Parathyroid adenoma (tissue), 2 donors: Measurements from ENCODE around the gene CD44.

Experiments used
- H2AFZ ChIP-seq: fragments of 300-600 bp; sonication (generic); one replicate; pipeline ENCODE4 v1.7.0; 2017; ENCODE audit warnings: antibody characterized with exemption, mild to moderate bottlenecking
- H3K27ac ChIP-seq: fragments of 300-600 bp; sonication (generic); one replicate; pipeline ENCODE4 v1.7.0; 2017
- H3K27me3 ChIP-seq: fragments of 300-600 bp; sonication (generic); one replicate; pipeline ENCODE4 v1.7.0; 2017; ENCODE audit warnings: low read length; ENCODE audit not compliant: control insufficient read depth, insufficient read depth
- H3K36me3 ChIP-seq: fragments of 300-600 bp; sonication (generic); one replicate; pipeline ENCODE4 v1.7.0; 2017; ENCODE audit warnings: low read length; ENCODE audit not compliant: control insufficient read depth, insufficient read depth
- H3K4me1 ChIP-seq: fragments of 300-600 bp; sonication (generic); one replicate; pipeline ENCODE4 v1.7.0; 2017; ENCODE audit warnings: control low read depth
- H3K4me2 ChIP-seq: fragments of 300-600 bp; sonication (generic); one replicate; pipeline ENCODE4 v1.7.0; 2017; ENCODE audit warnings: low read length
- H3K4me3 ChIP-seq: fragments of 300-600 bp; sonication (generic); one replicate; pipeline ENCODE4 v1.7.0; 2017; ENCODE audit warnings: low read depth, low read length
- H3K79me2 ChIP-seq: fragments of 300-600 bp; sonication (generic); one replicate; pipeline ENCODE4 v1.7.0; 2017; ENCODE audit warnings: control low read depth
- H3K9ac ChIP-seq: fragments of 300-600 bp; sonication (generic); one replicate; pipeline ENCODE4 v1.7.0; 2017; ENCODE audit warnings: mild to moderate bottlenecking
- H3K9me3 ChIP-seq: fragments of 300-600 bp; sonication (generic); one replicate; pipeline ENCODE4 v1.7.0; 2017; ENCODE audit warnings: low read length; ENCODE audit not compliant: control insufficient read depth
- TF ChIP-seq, protein P1 (sequence below): fragments of 300-600 bp; sonication (generic); IDR thresholded peaks from one replicate; pipeline ENCODE4 v1.7.0; 2017; ENCODE audit warnings: antibody characterized with exemption, mild to moderate bottlenecking
- donor health status: primary hyperparathyroidism.

The CD44 gene

DNA sequence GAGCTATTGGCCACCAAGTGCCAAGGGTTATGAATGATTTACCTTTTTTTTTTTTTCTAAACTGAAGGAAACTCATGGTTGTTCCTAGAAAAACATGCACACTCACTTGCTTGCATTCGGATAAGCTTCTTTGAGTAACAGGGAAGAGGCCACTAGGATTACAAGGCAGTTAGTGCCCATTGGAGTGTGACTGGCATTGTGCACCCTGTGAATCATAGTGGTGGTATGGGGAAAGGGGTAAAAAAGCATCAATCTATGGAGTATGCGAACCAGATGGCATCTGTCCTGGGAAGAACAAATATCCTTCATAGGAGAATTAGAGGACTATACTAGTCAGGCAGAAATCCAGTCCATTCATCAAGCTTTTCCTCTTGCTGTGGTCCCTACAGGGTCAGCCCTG, 24.2 kb downstream of the CD44 start:
- no peaks in the 10 kb centered on the region for H3K9me3 ChIP-seq
- TF ChIP-seq, protein P1, sequence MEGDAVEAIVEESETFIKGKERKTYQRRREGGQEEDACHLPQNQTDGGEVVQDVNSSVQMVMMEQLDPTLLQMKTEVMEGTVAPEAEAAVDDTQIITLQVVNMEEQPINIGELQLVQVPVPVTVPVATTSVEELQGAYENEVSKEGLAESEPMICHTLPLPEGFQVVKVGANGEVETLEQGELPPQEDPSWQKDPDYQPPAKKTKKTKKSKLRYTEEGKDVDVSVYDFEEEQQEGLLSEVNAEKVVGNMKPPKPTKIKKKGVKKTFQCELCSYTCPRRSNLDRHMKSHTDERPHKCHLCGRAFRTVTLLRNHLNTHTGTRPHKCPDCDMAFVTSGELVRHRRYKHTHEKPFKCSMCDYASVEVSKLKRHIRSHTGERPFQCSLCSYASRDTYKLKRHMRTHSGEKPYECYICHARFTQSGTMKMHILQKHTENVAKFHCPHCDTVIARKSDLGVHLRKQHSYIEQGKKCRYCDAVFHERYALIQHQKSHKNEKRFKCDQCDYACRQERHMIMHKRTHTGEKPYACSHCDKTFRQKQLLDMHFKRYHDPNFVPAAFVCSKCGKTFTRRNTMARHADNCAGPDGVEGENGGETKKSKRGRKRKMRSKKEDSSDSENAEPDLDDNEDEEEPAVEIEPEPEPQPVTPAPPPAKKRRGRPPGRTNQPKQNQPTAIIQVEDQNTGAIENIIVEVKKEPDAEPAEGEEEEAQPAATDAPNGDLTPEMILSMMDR: no peak
- H3K9ac ChIP-seq: no peak overlapping the region
- H3K27me3 ChIP-seq: no peaks in the 10 kb centered on the region
- peaks cover 4% of the 10 kb centered on the region for H3K4me1 ChIP-seq
- H3K4me3 ChIP-seq: no peak overlapping the region
- H3K79me2 ChIP-seq: no peaks in the 10 kb centered on the region
- no peak overlapping the region for H3K4me2 ChIP-seq
- no peak overlapping the region for H3K27ac ChIP-seq
- H3K36me3 ChIP-seq: no peaks in the 10 kb centered on the region
- H2AFZ ChIP-seq: no peak overlapping the region

DNA sequence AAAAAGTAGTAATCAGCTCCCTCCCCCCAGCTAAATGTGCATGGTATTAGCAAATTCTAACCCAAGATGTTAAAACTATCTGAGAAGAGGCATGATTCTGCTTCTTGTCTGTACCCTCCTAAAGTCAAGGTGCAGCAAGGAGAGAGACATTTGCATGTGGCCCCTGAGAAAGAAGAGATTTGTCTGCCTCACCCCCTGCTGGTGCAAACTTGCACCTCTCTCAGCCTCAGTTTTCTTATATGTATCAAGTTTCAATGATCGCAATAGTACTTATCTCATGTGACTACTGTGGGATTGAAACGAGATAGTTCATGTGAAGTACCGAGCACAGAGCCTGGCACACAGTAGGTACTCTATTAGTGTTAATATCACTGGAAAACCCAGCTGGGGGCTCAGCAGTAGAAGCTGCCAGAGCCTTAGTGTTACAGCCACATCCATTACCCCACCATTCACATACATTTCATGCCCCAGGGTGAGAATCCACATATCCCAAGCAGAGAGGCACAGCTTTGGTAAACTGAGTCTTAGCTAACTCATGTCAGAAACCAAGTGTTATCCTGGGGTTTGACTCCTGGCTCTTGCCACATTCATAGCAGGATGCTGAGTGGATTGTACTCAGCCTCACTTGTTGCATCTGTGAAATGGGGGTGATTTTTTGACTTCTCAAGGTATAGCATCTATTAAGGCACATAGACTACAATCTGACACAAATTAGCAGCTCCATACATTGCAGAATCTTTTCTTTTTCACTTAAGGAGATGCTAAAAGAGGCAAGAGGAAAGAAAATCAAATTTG, 24.9 kb downstream of the CD44 start:
- peaks cover 8% of the 10 kb centered on the region for H3K4me1 ChIP-seq
- H3K27ac ChIP-seq: no peak overlapping the region
- H3K27me3 ChIP-seq: no peaks in the 10 kb centered on the region
- H3K9me3 ChIP-seq: no peaks in the 10 kb centered on the region
- H3K4me3 ChIP-seq: no peak overlapping the region
- H3K9ac ChIP-seq: no peak overlapping the region
- H3K36me3 ChIP-seq: no peaks in the 10 kb centered on the region
- no peaks in the 10 kb centered on the region for H3K79me2 ChIP-seq
- no peak overlapping the region for H3K4me2 ChIP-seq
- no peak overlapping the region for H2AFZ ChIP-seq
- TF ChIP-seq, protein P1: no peak

DNA sequence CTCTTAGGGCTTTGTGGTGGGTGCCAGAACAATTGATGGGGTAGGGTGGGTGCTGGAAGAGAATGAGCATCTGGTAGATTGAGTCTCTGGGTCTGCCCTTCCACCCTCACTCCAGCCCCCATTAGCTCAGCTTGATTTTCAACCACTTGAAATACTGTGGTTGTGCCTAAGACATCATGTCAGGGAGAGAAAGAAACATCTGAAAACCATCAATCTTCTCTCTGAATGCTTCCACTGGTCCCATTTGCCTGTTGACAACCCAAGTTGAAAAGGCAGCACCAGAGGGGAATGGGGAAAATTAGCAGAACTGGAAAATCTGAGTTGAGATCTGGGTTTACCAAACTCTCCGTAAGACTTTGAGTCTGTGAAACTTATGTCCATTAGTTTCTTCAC, 26.1 kb downstream of the CD44 start:
- Histone ChIP-seq H3K27ac (no peak overlapping the region), H3K4me1 (peaks cover 8% of the 10 kb centered on the region), H2AFZ (no peak overlapping the region), H3K36me3 (no peaks in the 10 kb centered on the region), H3K79me2 (no peaks in the 10 kb centered on the region), H3K4me2 (no peak overlapping the region), H3K4me3 (no peak overlapping the region), H3K9me3 (no peaks in the 10 kb centered on the region), H3K27me3 (no peaks in the 10 kb centered on the region), H3K9ac (no peak overlapping the region)
- TF ChIP-seq, protein P1: no peak

DNA sequence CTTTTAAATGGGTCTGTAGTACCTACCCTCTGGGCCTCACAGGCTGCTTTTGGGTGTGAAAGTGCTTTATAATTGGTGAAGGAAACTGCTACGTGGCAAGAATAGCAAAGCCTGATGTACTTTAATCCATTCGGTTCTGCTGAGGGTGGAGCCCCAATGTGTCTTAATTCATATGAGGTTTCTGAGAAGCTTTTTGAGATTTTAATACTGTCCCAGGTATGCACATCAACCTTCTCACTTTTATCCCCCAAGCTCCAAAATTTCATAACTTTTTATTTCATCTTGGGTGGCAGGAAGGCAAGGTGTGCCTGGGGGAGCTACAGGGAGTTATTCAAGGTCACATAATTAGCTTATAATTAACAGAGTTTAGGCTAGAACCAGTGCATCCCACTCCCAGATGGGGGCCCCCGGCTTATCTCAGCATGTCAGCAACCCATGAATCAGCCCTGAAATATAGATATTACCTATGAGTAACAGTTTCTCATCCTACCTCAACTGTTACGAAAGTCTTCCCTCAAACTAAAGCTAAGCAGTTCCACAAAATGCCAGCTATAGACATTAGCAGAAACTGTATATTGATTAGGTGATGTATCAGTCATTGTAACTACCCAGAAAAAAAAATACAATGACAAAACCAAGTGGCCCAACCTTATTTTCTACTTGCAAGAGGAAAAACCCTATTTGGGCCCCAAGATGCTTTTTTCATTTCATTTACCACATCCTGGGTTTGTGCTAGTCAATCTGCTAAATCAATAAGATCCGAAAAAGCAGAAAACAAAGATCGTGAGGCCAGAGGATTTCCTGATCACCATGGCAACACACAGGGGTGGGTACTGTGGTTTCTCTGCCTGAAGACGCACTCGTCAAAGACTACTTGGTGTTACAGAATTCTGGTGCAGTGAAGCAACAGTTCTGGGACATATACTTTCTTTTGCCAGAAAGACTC, 26.7 kb downstream of the CD44 start:
- Histone ChIP-seq H3K79me2 (no peaks in the 10 kb centered on the region), H3K4me3 (no peak overlapping the region), H3K27ac (no peak overlapping the region), H3K36me3 (no peaks in the 10 kb centered on the region), H3K27me3 (no peaks in the 10 kb centered on the region), H2AFZ (no peak overlapping the region), H3K9ac (no peak overlapping the region), H3K9me3 (no peaks in the 10 kb centered on the region), H3K4me1 (peaks cover 8% of the 10 kb centered on the region), H3K4me2 (no peak overlapping the region)
- TF ChIP-seq, protein P1: no peak
